HG03520 (cell line): ENCODE data around the gene PACS1.
"Not testable (repeated sequence)": the region's sequence is repeated elsewhere in the genome, so short reads cannot be mapped to it uniquely, and the experiment has no call there.

Experiments used
- ATAC-seq: cut with Tn5 transposase; IDR thresholded peaks from one replicate; pipeline ENCODE4 v1.9.1; 2021; ENCODE audit warnings: mild to moderate bottlenecking, moderate library complexity; ENCODE audit not compliant: unreplicated experiment

The PACS1 gene

GRCh38 chr11:66242095-66242765 is 172.2 kb downstream of the PACS1 start:
- ATAC-seq, result no peak

GRCh38 chr11:66243782-66244535 is 173.9 kb downstream of the PACS1 start:
- ATAC-seq, result no peak

GRCh38 chr11:66247295-66247694 is 177.2 kb downstream of the PACS1 start:
- no peak for ATAC-seq

GRCh38 chr11:66247801-66248200 is 177.7 kb downstream of the PACS1 start:
- ATAC-seq, result no peak

GRCh38 chr11:66248903-66249302 is 178.8 kb downstream of the PACS1 start:
- ATAC-seq, result no peak

- ATAC-seq, result no peak
Observed at GRCh38 chr11:66251809-66252208, 181.7 kb downstream of the PACS1 start.

GRCh38 chr11:66253081-66253480 is 183.0 kb downstream of the PACS1 start:
- ATAC-seq, result not testable (repeated sequence)

GRCh38 chr11:66258473-66258893 is 188.4 kb downstream of the PACS1 start:
- peak; percentile 4 for ATAC-seq

GRCh38 chr11:66259225-66259624 is 189.2 kb downstream of the PACS1 start:
- no peak for ATAC-seq

GRCh38 chr11:66259956-66260355 is 189.9 kb downstream of the PACS1 start:
- ATAC-seq, result no peak

GRCh38 chr11:66261578-66261977 is 191.5 kb downstream of the PACS1 start:
- no peak for ATAC-seq

- ATAC-seq, result no peak
Observed at GRCh38 chr11:66262191-66262590, 192.1 kb downstream of the PACS1 start.

GRCh38 chr11:66262696-66263095 is 192.6 kb downstream of the PACS1 start:
- no peak for ATAC-seq

GRCh38 chr11:66263231-66263630 is 193.2 kb downstream of the PACS1 start:
- ATAC-seq, result no peak

- ATAC-seq, result no peak
Observed at GRCh38 chr11:66263785-66264184, 193.7 kb downstream of the PACS1 start.

GRCh38 chr11:66264383-66264782 is 194.3 kb downstream of the PACS1 start:
- ATAC-seq, result no peak

GRCh38 chr11:66264914-66265313 is 194.8 kb downstream of the PACS1 start:
- no peak for ATAC-seq

- ATAC-seq, result no peak
Observed at GRCh38 chr11:66265531-66266377, 195.7 kb downstream of the PACS1 start.

GRCh38 chr11:66266378-66267038 is 196.4 kb downstream of the PACS1 start:
- no peak for ATAC-seq

GRCh38 chr11:66267039-66267378 is 196.9 kb downstream of the PACS1 start:
- no peak for ATAC-seq
